Stimulated activated CD8-positive, alpha-beta memory T cell treated with anti-CD3 and anti-CD28 coated beads, Interleukin-7, amount 100 ng/mL, for 1 hour (primary cell): ENCODE measurements around the gene SHISA6.

Experiments used
- DNase-seq, 2 donors: peaks; one replicate each; pipeline ENCODE4 v3.0.0-alpha.2; 2020; ENCODE audit warnings: low read depth in 2 of 2

Gene SHISA6

GRCh38 chr17:11454096-11454495, 213.1 kb downstream of the SHISA6 start:
- DNase-seq, result no peak

- DNase-seq, result no peak
Observed at GRCh38 chr17:11458279-11458678, 217.3 kb downstream of the SHISA6 start.

- DNase-seq, result no peak
Observed at GRCh38 chr17:11459861-11460331, 218.9 kb downstream of the SHISA6 start.

- no peak for DNase-seq
Observed at GRCh38 chr17:11461993-11462548, 221.1 kb downstream of the SHISA6 start.

GRCh38 chr17:11467639-11468038, 226.6 kb downstream of the SHISA6 start:
- DNase-seq, result no peak

GRCh38 chr17:11485336-11486100, 244.5 kb downstream of the SHISA6 start:
- DNase-seq, result no peak

- no peak for DNase-seq
Observed at GRCh38 chr17:11486101-11486867, 245.3 kb downstream of the SHISA6 start.

- DNase-seq, result no peak
Observed at GRCh38 chr17:11486868-11487310, 245.9 kb downstream of the SHISA6 start.

- no peak for DNase-seq
Observed at GRCh38 chr17:11487469-11487868, 246.5 kb downstream of the SHISA6 start.

GRCh38 chr17:11488407-11488806, 247.4 kb downstream of the SHISA6 start:
- no peak for DNase-seq

GRCh38 chr17:11490171-11490755, 249.2 kb downstream of the SHISA6 start:
- DNase-seq, result no peak

GRCh38 chr17:11492511-11492910, 251.5 kb downstream of the SHISA6 start:
- DNase-seq, result no peak

GRCh38 chr17:11493936-11494335, 252.9 kb downstream of the SHISA6 start:
- no peak for DNase-seq

GRCh38 chr17:11495613-11496012, 254.6 kb downstream of the SHISA6 start:
- no peak for DNase-seq

- DNase-seq, result no peak
Observed at GRCh38 chr17:11499881-11500280, 258.9 kb downstream of the SHISA6 start.

GRCh38 chr17:11503308-11504035, 262.5 kb downstream of the SHISA6 start:
- no peak for DNase-seq

GRCh38 chr17:11506635-11507034, 265.6 kb downstream of the SHISA6 start:
- DNase-seq, result no peak

- no peak for DNase-seq
Observed at GRCh38 chr17:11511696-11512095, 270.7 kb downstream of the SHISA6 start.

GRCh38 chr17:11514565-11514964, 273.6 kb downstream of the SHISA6 start:
- DNase-seq, result no peak

GRCh38 chr17:11514981-11515680, 274.1 kb downstream of the SHISA6 start:
- no peak for DNase-seq

GRCh38 chr17:11515901-11516300, 274.9 kb downstream of the SHISA6 start:
- no peak for DNase-seq
